ENCODE measurements around the gene GFRA4.

- no peak for TF ChIP-seq ZFP30 (CRISPR knock-in tag; IDR thresholded peaks at IDR 0.05)
- no peak for TF ChIP-seq ZNF8 (CRISPR knock-in tag; IDR thresholded peaks at IDR 0.05)
- TF ChIP-seq PPARA (CRISPR knock-in tag; IDR thresholded peaks at IDR 0.05; ENCODE audit: borderline replicate concordance) = no peak
- no peak for TF ChIP-seq GLIS3 (CRISPR knock-in tag; IDR thresholded peaks at IDR 0.05)
- no peak for TF ChIP-seq CREB5 (CRISPR knock-in tag; IDR thresholded peaks at IDR 0.05; ENCODE audit: low read depth)
- no peak for TF ChIP-seq ISL1 (CRISPR knock-in tag; IDR thresholded peaks at IDR 0.05)
- TF ChIP-seq ZNF565 (CRISPR knock-in tag; conservative IDR thresholded peaks at IDR 0.05; ENCODE audit: low read depth) = no peak
- no peak for TF ChIP-seq ARNTL (CRISPR knock-in tag; IDR thresholded peaks at IDR 0.05; ENCODE audit: borderline replicate concordance, low read depth)
- no peak for TF ChIP-seq PATZ1 (CRISPR knock-in tag; IDR thresholded peaks at IDR 0.05; ENCODE audit: borderline replicate concordance)
- no peak for TF ChIP-seq TOX (CRISPR knock-in tag; IDR thresholded peaks at IDR 0.05; ENCODE audit: borderline replicate concordance)
Measured at GRCh38 chr20:3685341-3685740, 22.1 kb upstream of the GFRA4 start.
